ENCODE measurements around the gene CDHR5. TPM values are rescaled to one million over a fixed set of nuclear protein-coding genes. Genes with fewer than 3 reads are reported as not detected.

CDHR5 gene
- polyA plus RNA-seq, 1 of the 3 experiments (the other 2 are of a cell fraction), result not detected

- H3F3A ChIP-seq (replicated peaks; ENCODE audit: insufficient read depth), result peaks cover 6% of the 10 kb centered on the region
- H4K20me1 ChIP-seq (ENCODE audit: insufficient read depth), result peaks cover 31% of the 10 kb centered on the region
- no peaks in the 10 kb centered on the region for H3K9me2 ChIP-seq
- TF ChIP-seq NFIC (IDR thresholded peaks at IDR 0.05; ENCODE audit: borderline replicate concordance) (no peak), USF1 (IDR thresholded peaks at IDR 0.05; ENCODE audit: borderline replicate concordance, low read depth) (no peak), NRF1 (IDR thresholded peaks at IDR 0.05; ENCODE audit: low read depth, low read length) (no peak), RXRA (IDR thresholded peaks at IDR 0.05; ENCODE audit: borderline replicate concordance, low read depth) (no peak), TAF1 (IDR thresholded peaks at IDR 0.05; ENCODE audit: borderline replicate concordance, low read depth, low read length) (no peak), RFX5 (IDR thresholded peaks at IDR 0.05; ENCODE audit: low read length) (no peak), TEAD4 (IDR thresholded peaks at IDR 0.05; ENCODE audit: borderline replicate concordance, insufficient read depth) (no peak), RCOR1 (IDR thresholded peaks at IDR 0.05; ENCODE audit: low read length) (no peak), POLR2AphosphoS5 (IDR thresholded peaks at IDR 0.05; ENCODE audit: low read depth, low read length) (no peak), MAX (IDR thresholded peaks at IDR 0.05; ENCODE audit: low read depth) (no peak), CHD2 (IDR thresholded peaks at IDR 0.05; ENCODE audit: low read length, partially characterized antibody) (no peak), IRF3 (IDR thresholded peaks at IDR 0.05; ENCODE audit: low read depth, low read length) (no peak)
- POLR2A ChIA-PET, result interaction anchor here (0.7 kb wide), 1 partner anchor 8 kb away, joined by 3 read pairs; no protein-coding TSS in a partner anchor
- H3K9ac ChIP-seq, result peak overlapping the region; percentile 77
- H3K36me3 ChIP-seq (replicated peaks in 1 of 2; ENCODE audit: control insufficient read depth in 1 of 2, insufficient read depth in 2 of 2, low read length in 1 of 2), result peaks cover 13 to 38% of the 10 kb centered on the region in 2 experiments
- no peaks in the 10 kb centered on the region for H3K9me3 ChIP-seq
- DNase-seq, result no peak
- H3K79me2 ChIP-seq (ENCODE audit: insufficient read depth), result peaks cover 8% of the 10 kb centered on the region; the same call in 1 of the 2 replicates
- H3K4me2 ChIP-seq, result peak overlapping the region; percentile 96
- peak overlapping the region; percentile 76 to 84 for H3K27ac ChIP-seq (ENCODE audit: low read depth in 2 of 2, low read length in 1 of 2)
- CTCF ChIA-PET, result interaction anchor here (1.9 kb wide), 1 partner anchor 96 kb away, joined by 5 read pairs; no protein-coding TSS in a partner anchor
- H3K4me3 ChIP-seq (ENCODE audit: low read depth in 2 of 2, low read length in 1 of 2), result peak overlapping the region; percentile 56 to 77
- no peak overlapping the region for H2AFZ ChIP-seq (ENCODE audit: low read depth)
- no peaks in the 10 kb centered on the region for H3K27me3 ChIP-seq (ENCODE audit: insufficient read depth)
- WGBS (ENCODE audit: low lambda C conversion rate), result 75% methylated on average over 39 of the region's 68 CpGs
- peaks cover 0 to 14% of the 10 kb centered on the region in 2 experiments; a peak in 1 of 4 replicates for H3K4me1 ChIP-seq (ENCODE audit: control insufficient read depth in 1 of 2, insufficient read depth in 2 of 2, low read depth in 1 of 2, low read length in 1 of 2)
These were observed 9.9 kb downstream of the CDHR5 start for GRCh38 chr11:614623-615503.
